8988T (cell line): ENCODE results near the gene AOPEP.
"Not testable (repeated sequence)": the region's sequence is repeated elsewhere in the genome, so short reads cannot be mapped to it uniquely, and the experiment has no call there.

Experiments used
- DNase-seq: peaks from one replicate; pipeline ENCODE4 v3.0.0; 2011

The AOPEP gene

GRCh38 chr9:94922691-94923107, 196.2 kb downstream of the AOPEP start:
- DNase-seq, result no peak

- no peak for DNase-seq
Measured at GRCh38 chr9:94923326-94924089, 197.0 kb downstream of the AOPEP start.

GRCh38 chr9:94925751-94926430, 199.4 kb downstream of the AOPEP start:
- DNase-seq, result no peak

GRCh38 chr9:94926431-94926800, 199.9 kb downstream of the AOPEP start:
- no peak for DNase-seq

- no peak for DNase-seq
Measured at GRCh38 chr9:94927048-94927761, 200.7 kb downstream of the AOPEP start.

GRCh38 chr9:94927762-94928670, 201.5 kb downstream of the AOPEP start:
- no peak for DNase-seq

GRCh38 chr9:94928691-94929368, 202.3 kb downstream of the AOPEP start:
- DNase-seq, result no peak

- no peak for DNase-seq
Measured at GRCh38 chr9:94929369-94929756, 202.9 kb downstream of the AOPEP start.

GRCh38 chr9:94931036-94931633, 204.6 kb downstream of the AOPEP start:
- DNase-seq, result no peak

- DNase-seq, result no peak
Measured at GRCh38 chr9:94931740-94932139, 205.2 kb downstream of the AOPEP start.

- no peak for DNase-seq
Measured at GRCh38 chr9:94932652-94933510, 206.4 kb downstream of the AOPEP start.

GRCh38 chr9:94933511-94933828, 207.0 kb downstream of the AOPEP start:
- no peak for DNase-seq

- DNase-seq, result no peak
Measured at GRCh38 chr9:94934816-94935328, 208.4 kb downstream of the AOPEP start.

- DNase-seq, result no peak
Measured at GRCh38 chr9:94935396-94935795, 208.9 kb downstream of the AOPEP start.

GRCh38 chr9:94936419-94936818, 209.9 kb downstream of the AOPEP start:
- no peak for DNase-seq

- no peak for DNase-seq
Measured at GRCh38 chr9:94937214-94937903, 210.9 kb downstream of the AOPEP start.

- no peak for DNase-seq
Measured at GRCh38 chr9:94938384-94938783, 211.9 kb downstream of the AOPEP start.

- not testable (repeated sequence) for DNase-seq
Measured at GRCh38 chr9:94940296-94940695, 213.8 kb downstream of the AOPEP start.

- no peak for DNase-seq
Measured at GRCh38 chr9:94941211-94941875, 214.8 kb downstream of the AOPEP start.

GRCh38 chr9:94944626-94945025, 218.1 kb downstream of the AOPEP start:
- no peak for DNase-seq
